Dendritic cell treated with granulocyte-macrophage colony-stimulating factor and Interleukin-4, amounts not matched to agents 40 ng/mL and 50 ng/mL, for 4 days (primary cell): Measurements from ENCODE around the gene VWA8.

ENCODE experiments used
- H3K27ac Mint-ChIP-seq: one replicate; pipeline ENCODE4 v1.8.0; 2022; ENCODE audit warnings: mild to moderate bottlenecking, mixed read lengths
- H3K27me3 Mint-ChIP-seq: one replicate; pipeline ENCODE4 v1.8.0; 2022; ENCODE audit warnings: mild to moderate bottlenecking, mixed read lengths
- H3K36me3 Mint-ChIP-seq: one replicate; pipeline ENCODE4 v1.8.0; 2022; ENCODE audit warnings: low read depth, mixed read lengths
- H3K4me1 Mint-ChIP-seq: one replicate; pipeline ENCODE4 v1.8.0; 2022; ENCODE audit warnings: low read depth, mixed read lengths
- H3K4me3 Mint-ChIP-seq: one replicate; pipeline ENCODE4 v1.8.0; 2022; ENCODE audit warnings: mild to moderate bottlenecking, moderate library complexity, mixed read lengths
- H3K9me3 Mint-ChIP-seq: one replicate; pipeline ENCODE4 v1.8.0; 2022; ENCODE audit warnings: mixed read lengths
- intact Hi-C: fragments of 100-400 bp; cut with micrococcal nuclease; formaldehyde crosslinking; loops from one replicate; pipeline ENCODE4 v1.15.0; 2022

VWA8 gene

GRCh38 chr13:41722684-41723535, 238.0 kb downstream of the VWA8 start:
- H3K27me3 Mint-ChIP-seq = no peaks in the 10 kb centered on the region
- no peaks in the 10 kb centered on the region for H3K4me1 Mint-ChIP-seq
- no peaks in the 10 kb centered on the region for H3K9me3 Mint-ChIP-seq
- intact Hi-C loops = no loop called here
- H3K4me3 Mint-ChIP-seq = no peak overlapping the region
- peaks cover 15% of the 10 kb centered on the region for H3K36me3 Mint-ChIP-seq
- H3K27ac Mint-ChIP-seq = no peak overlapping the region

- H3K36me3 Mint-ChIP-seq = peaks cover 15% of the 10 kb centered on the region
- no peaks in the 10 kb centered on the region for H3K27me3 Mint-ChIP-seq
These were observed 239.9 kb downstream of the VWA8 start for GRCh38 chr13:41720839-41721561.

GRCh38 chr13:41716236-41716635, 244.7 kb downstream of the VWA8 start:
- H3K36me3 Mint-ChIP-seq = peaks cover 12% of the 10 kb centered on the region
- H3K4me3 Mint-ChIP-seq = no peak overlapping the region
- H3K9me3 Mint-ChIP-seq = no peaks in the 10 kb centered on the region
- no peaks in the 10 kb centered on the region for H3K4me1 Mint-ChIP-seq
- intact Hi-C loops = no loop called here
- no peaks in the 10 kb centered on the region for H3K27me3 Mint-ChIP-seq
- no peak overlapping the region for H3K27ac Mint-ChIP-seq

More at GRCh38 chr13:41720839-41721561, 239.9 kb downstream of the VWA8 start:
- H3K4me1 Mint-ChIP-seq = no peaks in the 10 kb centered on the region
- intact Hi-C loops = no loop called here
- no peak overlapping the region for H3K27ac Mint-ChIP-seq
- no peaks in the 10 kb centered on the region for H3K9me3 Mint-ChIP-seq
- H3K4me3 Mint-ChIP-seq = no peak overlapping the region

DNA sequence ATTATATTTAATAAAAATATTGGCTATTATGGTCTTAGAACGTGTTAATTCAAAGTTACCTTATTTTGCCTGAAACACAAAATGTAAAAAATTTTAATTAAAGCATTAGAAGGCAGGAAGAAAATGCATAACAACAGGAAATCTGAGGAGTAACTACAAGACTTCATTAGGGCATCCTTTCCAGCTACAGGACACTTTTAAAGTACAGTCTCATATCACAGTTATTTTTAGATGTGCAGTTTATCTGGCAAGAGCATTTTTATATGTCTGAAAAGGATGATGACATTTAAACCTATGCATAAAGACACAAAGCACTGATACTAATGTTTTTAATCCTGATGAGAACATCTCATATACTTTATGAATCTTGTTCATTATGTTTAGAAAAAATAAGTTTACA, 247.5 kb downstream of the VWA8 start:
- Mint-ChIP-seq H3K4me1 (no peaks in the 10 kb centered on the region), H3K27ac (no peak overlapping the region), H3K27me3 (no peaks in the 10 kb centered on the region), H3K4me3 (no peak overlapping the region), H3K36me3 (no peaks in the 10 kb centered on the region), H3K9me3 (no peaks in the 10 kb centered on the region)
- intact Hi-C loops = no loop called here

- Mint-ChIP-seq H3K27ac (no peak overlapping the region), H3K27me3 (no peaks in the 10 kb centered on the region), H3K4me1 (peaks cover 8% of the 10 kb centered on the region), H3K36me3 (no peaks in the 10 kb centered on the region), H3K9me3 (no peaks in the 10 kb centered on the region), H3K4me3 (no peak overlapping the region)
- intact Hi-C loops = no loop called here
These were observed 250.1 kb downstream of the VWA8 start for GRCh38 chr13:41710771-41711170.

GRCh38 chr13:41709511-41709910, 251.4 kb downstream of the VWA8 start:
- H3K36me3 Mint-ChIP-seq = no peaks in the 10 kb centered on the region
- no peak overlapping the region for H3K27ac Mint-ChIP-seq
- H3K4me3 Mint-ChIP-seq = no peak overlapping the region
- H3K4me1 Mint-ChIP-seq = peaks cover 8% of the 10 kb centered on the region
- intact Hi-C loops = no loop called here
- no peaks in the 10 kb centered on the region for H3K9me3 Mint-ChIP-seq
- H3K27me3 Mint-ChIP-seq = no peaks in the 10 kb centered on the region

DNA sequence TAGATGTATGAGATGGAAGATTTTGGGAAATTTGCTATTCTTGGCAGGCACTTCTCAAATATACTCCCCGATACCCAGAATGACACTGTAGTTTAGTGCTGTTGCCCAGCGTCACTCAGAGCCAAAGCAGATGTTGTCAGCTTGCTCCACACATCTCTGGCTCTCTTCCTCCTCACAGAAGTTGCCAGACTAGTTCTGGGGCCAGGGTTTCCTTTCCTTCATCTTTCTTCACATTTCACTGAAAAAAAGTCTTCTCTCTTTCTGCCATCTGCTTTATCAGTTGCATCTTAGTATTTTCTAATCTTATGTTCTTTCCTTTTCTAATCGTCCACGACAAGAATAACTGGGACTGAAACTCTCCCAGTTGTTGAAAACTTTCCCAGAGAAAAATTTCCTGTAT, 252.2 kb downstream of the VWA8 start:
- Mint-ChIP-seq H3K4me1 (peaks cover 8% of the 10 kb centered on the region), H3K9me3 (no peaks in the 10 kb centered on the region), H3K27me3 (no peaks in the 10 kb centered on the region), H3K36me3 (no peaks in the 10 kb centered on the region), H3K27ac (no peak overlapping the region), H3K4me3 (no peak overlapping the region)
- intact Hi-C loops = no loop called here

GRCh38 chr13:41707194-41707821, 253.6 kb downstream of the VWA8 start:
- Mint-ChIP-seq H3K27me3 (no peaks in the 10 kb centered on the region), H3K4me3 (no peak overlapping the region), H3K9me3 (no peaks in the 10 kb centered on the region), H3K4me1 (peaks cover 8% of the 10 kb centered on the region), H3K27ac (no peak overlapping the region), H3K36me3 (no peaks in the 10 kb centered on the region)
- intact Hi-C loops = no loop called here

DNA sequence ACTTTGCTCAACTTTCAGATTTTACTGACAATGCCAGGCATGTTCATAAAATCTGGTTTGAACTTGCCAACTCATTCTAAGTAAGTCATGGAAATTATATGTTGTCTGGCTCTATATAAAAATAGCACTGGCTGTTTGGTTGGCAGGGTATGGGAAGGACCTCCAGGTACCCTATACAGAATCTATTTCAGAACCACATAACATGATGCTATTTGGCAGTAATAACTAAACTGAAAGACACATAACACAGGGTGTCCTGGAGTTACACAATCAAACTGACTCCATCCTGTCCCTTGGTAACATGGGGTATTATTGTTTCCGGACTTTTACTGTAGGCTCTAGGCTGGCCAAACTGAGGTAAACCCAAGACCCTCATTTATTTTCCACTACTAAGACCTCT, 254.8 kb downstream of the VWA8 start:
- Mint-ChIP-seq H3K27ac (no peak overlapping the region), H3K9me3 (no peaks in the 10 kb centered on the region), H3K4me3 (no peak overlapping the region), H3K4me1 (peaks cover 8% of the 10 kb centered on the region), H3K27me3 (no peaks in the 10 kb centered on the region), H3K36me3 (no peaks in the 10 kb centered on the region)
- intact Hi-C loops = no loop called here

DNA sequence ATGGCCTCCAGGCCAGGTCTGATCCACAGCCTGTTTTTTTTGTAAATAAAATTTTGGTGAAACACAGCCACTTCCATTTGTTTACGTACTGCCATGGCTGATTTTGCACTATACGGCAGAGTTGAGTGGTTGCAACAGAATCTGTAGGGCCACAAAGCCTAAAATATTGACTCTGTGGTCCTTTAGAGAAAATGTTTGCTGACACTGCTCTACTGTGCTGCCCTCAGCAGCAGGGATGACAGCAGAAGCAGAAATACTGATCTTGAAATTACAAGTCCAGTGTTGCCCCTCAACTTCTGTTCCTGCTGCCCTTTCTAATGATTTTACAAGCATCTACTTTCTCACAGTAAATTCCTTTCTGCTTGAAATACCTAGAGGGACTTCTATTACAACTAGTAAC, 258.4 kb downstream of the VWA8 start:
- peaks cover 13% of the 10 kb centered on the region for H3K4me1 Mint-ChIP-seq
- peaks cover 9% of the 10 kb centered on the region for H3K36me3 Mint-ChIP-seq
- no peak overlapping the region for H3K27ac Mint-ChIP-seq
- H3K27me3 Mint-ChIP-seq = no peaks in the 10 kb centered on the region
- no peaks in the 10 kb centered on the region for H3K9me3 Mint-ChIP-seq
- no peak overlapping the region for H3K4me3 Mint-ChIP-seq
- intact Hi-C loops = no loop called here

- H3K9me3 Mint-ChIP-seq = no peaks in the 10 kb centered on the region
- H3K36me3 Mint-ChIP-seq = peaks cover 9% of the 10 kb centered on the region
- intact Hi-C loops = no loop called here
- H3K27ac Mint-ChIP-seq = no peak overlapping the region
- H3K4me1 Mint-ChIP-seq = peaks cover 13% of the 10 kb centered on the region
- H3K27me3 Mint-ChIP-seq = no peaks in the 10 kb centered on the region
- H3K4me3 Mint-ChIP-seq = no peak overlapping the region
These were observed 259.2 kb downstream of the VWA8 start for GRCh38 chr13:41701676-41702075.

GRCh38 chr13:41700790-41701310, 260.1 kb downstream of the VWA8 start:
- H3K4me1 Mint-ChIP-seq = peaks cover 14% of the 10 kb centered on the region
- no peaks in the 10 kb centered on the region for H3K9me3 Mint-ChIP-seq
- no peak overlapping the region for H3K27ac Mint-ChIP-seq
- intact Hi-C loops = no loop called here
- H3K27me3 Mint-ChIP-seq = no peaks in the 10 kb centered on the region
- H3K36me3 Mint-ChIP-seq = peaks cover 9% of the 10 kb centered on the region
- H3K4me3 Mint-ChIP-seq = no peak overlapping the region

- H3K36me3 Mint-ChIP-seq = peaks cover 9% of the 10 kb centered on the region
- no peak overlapping the region for H3K4me3 Mint-ChIP-seq
- no peaks in the 10 kb centered on the region for H3K9me3 Mint-ChIP-seq
- no peaks in the 10 kb centered on the region for H3K27me3 Mint-ChIP-seq
- intact Hi-C loops = no loop called here
- H3K4me1 Mint-ChIP-seq = peaks cover 24% of the 10 kb centered on the region
- no peak overlapping the region for H3K27ac Mint-ChIP-seq
These were observed 261.1 kb downstream of the VWA8 start for GRCh38 chr13:41699759-41700158.

- peaks cover 25% of the 10 kb centered on the region for H3K4me1 Mint-ChIP-seq
- no peaks in the 10 kb centered on the region for H3K27me3 Mint-ChIP-seq
- peaks cover 9% of the 10 kb centered on the region for H3K36me3 Mint-ChIP-seq
- no peak overlapping the region for H3K4me3 Mint-ChIP-seq
- intact Hi-C loops = no loop called here
- no peaks in the 10 kb centered on the region for H3K9me3 Mint-ChIP-seq
- no peak overlapping the region for H3K27ac Mint-ChIP-seq
These were observed 263.3 kb downstream of the VWA8 start for GRCh38 chr13:41697578-41697977.
